ENCODE measurements around the gene CBR3. TPM values are rescaled to one million over a fixed set of nuclear protein-coding genes. Genes with fewer than 3 reads are reported as not detected.

The CBR3 gene
- total and polyA plus RNA-seq, 2 of the 13 experiments (the other 11 are each of a cell fraction or from before 2014, with no cell fraction given) = not detected

GRCh38 chr21:36186081-36186480, 51.2 kb downstream of the CBR3 start:
- WGBS (ENCODE audit: low lambda C conversion rate) = 97% methylated on average over 4 of the region's 4 CpGs
- intact Hi-C loops (cut with micrococcal nuclease; ENCODE audit: unreplicated experiment) = no loop called here
- Histone ChIP-seq H3K27ac (ENCODE audit: extremely low read length, insufficient read depth, low read length) (no peak overlapping the region), H3K27me3 (ENCODE audit: control insufficient read depth in 1 of 2, insufficient read depth in 2 of 2, low read length in 2 of 2) (no peaks in the 10 kb centered on the region), H3K79me2 (ENCODE audit: insufficient read depth, low read length) (no peaks in the 10 kb centered on the region), H4K20me1 (ENCODE audit: insufficient read depth, low read length) (no peaks in the 10 kb centered on the region), H3K4me1 (ENCODE audit: insufficient read depth, low read length) (peaks cover 16% of the 10 kb centered on the region), H3K9ac (ENCODE audit: insufficient read depth, low read depth, low read length) (no peak overlapping the region), H3K4me3 (replicated peaks in 1 of 3; ENCODE audit: insufficient read depth in 1 of 3, low read depth in 2 of 3, low read length in 3 of 3) (no peak overlapping the region), H3K36me3 (replicated peaks in 1 of 2; ENCODE audit: control insufficient read depth in 1 of 2, insufficient read depth in 2 of 2, low read length in 2 of 2) (no peaks in the 10 kb centered on the region; a peak in 2 of 5 replicates), H2AFZ (ENCODE audit: low read length) (no peak overlapping the region), H3K4me2 (ENCODE audit: low read depth, low read length) (no peak overlapping the region), H3K9me3 (ENCODE audit: low read length) (no peaks in the 10 kb centered on the region)
- ChIA-PET POLR2A (no interaction called here), CTCF (ENCODE audit: low intra/inter-chr PET ratio, low total read pairs) (no interaction called here)
- ATAC-seq (no peak), DNase-seq (ENCODE audit: low spot score) (no peak), FAIRE-seq (no peak)
- peak; percentile 53; the same call in 1 of the 2 replicates for TF ChIP-seq MNT (IDR thresholded peaks at IDR 0.05)
- no peak for TF ChIP-seq RCOR2 (CRISPR knock-in tag; IDR thresholded peaks at IDR 0.05)
- in situ Hi-C loops (cut with HindIII; ENCODE audit: extremely low pct_ligation_motif_present, low pct_unique_long_range_greater_than_20kb) = no loop called here
- no TSS peak for BruUV-seq (replicated peaks)

- H4K20me1 ChIP-seq (ENCODE audit: insufficient read depth, low read length) = no peaks in the 10 kb centered on the region
- ChIA-PET CTCF (ENCODE audit: low intra/inter-chr PET ratio, low total read pairs) (no interaction called here), POLR2A (no interaction called here)
- 97% methylated on average over 4 of the region's 18 CpGs for WGBS (ENCODE audit: low lambda C conversion rate)
- BruUV-seq (replicated peaks) = no TSS peak
- FAIRE-seq (no peak), DNase-seq (ENCODE audit: low spot score) (no peak), ATAC-seq (no peak)
- peaks cover 16% of the 10 kb centered on the region for H3K4me1 ChIP-seq (ENCODE audit: insufficient read depth, low read length)
- no peak overlapping the region for H3K4me3 ChIP-seq (replicated peaks in 1 of 3; ENCODE audit: insufficient read depth in 1 of 3, low read depth in 2 of 3, low read length in 3 of 3)
- H3K27ac ChIP-seq (ENCODE audit: extremely low read length, insufficient read depth, low read length) = no peak overlapping the region
- no peak overlapping the region for H3K9ac ChIP-seq (ENCODE audit: insufficient read depth, low read depth, low read length)
- H3K9me3 ChIP-seq (ENCODE audit: low read length) = no peaks in the 10 kb centered on the region
- H3K27me3 ChIP-seq (ENCODE audit: control insufficient read depth in 1 of 2, insufficient read depth in 2 of 2, low read length in 2 of 2) = no peaks in the 10 kb centered on the region
- H3K79me2 ChIP-seq (ENCODE audit: insufficient read depth, low read length) = no peaks in the 10 kb centered on the region
- no peak overlapping the region for H3K4me2 ChIP-seq (ENCODE audit: low read depth, low read length)
- H3K36me3 ChIP-seq (replicated peaks in 1 of 2; ENCODE audit: control insufficient read depth in 1 of 2, insufficient read depth in 2 of 2, low read length in 2 of 2) = no peaks in the 10 kb centered on the region; a peak in 1 of 5 replicates
- intact Hi-C loops (cut with micrococcal nuclease; ENCODE audit: unreplicated experiment) = no loop called here
- in situ Hi-C loops (cut with HindIII; ENCODE audit: extremely low pct_ligation_motif_present, low pct_unique_long_range_greater_than_20kb) = no loop called here
- no peak overlapping the region for H2AFZ ChIP-seq (ENCODE audit: low read length)
- TF ChIP-seq ZNF576 (CRISPR knock-in tag; IDR thresholded peaks at IDR 0.05) (no peak), THAP7 (CRISPR knock-in tag; IDR thresholded peaks at IDR 0.05) (no peak), NONO (IDR thresholded peaks at IDR 0.05) (no peak), NONO (CRISPR knock-in tag; conservative IDR thresholded peaks at IDR 0.05) (no peak), KDM6A (CRISPR knock-in tag; IDR thresholded peaks at IDR 0.05; ENCODE audit: low read depth) (no peak)
Measured at GRCh38 chr21:36186506-36187399, 51.9 kb downstream of the CBR3 start.
